Choroid plexus epithelial cell (primary cell): ENCODE results near the gene PIP4K2A.

Experiments
- DNase-seq: peaks from one replicate; pipeline ENCODE4 v3.0.0-alpha.2; 2010; ENCODE audit warnings: low read depth
- H3K4me3 ChIP-seq: 2 replicates; pipeline ENCODE4 v1.5.1; 2011; ENCODE audit warnings: low read depth, mild to moderate bottlenecking, control low read depth, low read length, moderate library complexity
- CTCF ChIP-seq: conservative IDR thresholded peaks from 2 replicates; pipeline ENCODE4 v1.5.1; 2011; ENCODE audit warnings: low read depth, mild to moderate bottlenecking, control low read depth, inconsistent platforms, low read length, moderate library complexity

PIP4K2A gene

GRCh38 chr10:22545643-22546042 lies 168.7 kb downstream of the PIP4K2A start:
- DNase-seq = no peak
- no peak overlapping the region for H3K4me3 ChIP-seq
- TF ChIP-seq CTCF = no peak

GRCh38 chr10:22544325-22545068 lies 169.9 kb downstream of the PIP4K2A start:
- no peak for TF ChIP-seq CTCF
- no peak for DNase-seq
- no peak overlapping the region for H3K4me3 ChIP-seq

DNA sequence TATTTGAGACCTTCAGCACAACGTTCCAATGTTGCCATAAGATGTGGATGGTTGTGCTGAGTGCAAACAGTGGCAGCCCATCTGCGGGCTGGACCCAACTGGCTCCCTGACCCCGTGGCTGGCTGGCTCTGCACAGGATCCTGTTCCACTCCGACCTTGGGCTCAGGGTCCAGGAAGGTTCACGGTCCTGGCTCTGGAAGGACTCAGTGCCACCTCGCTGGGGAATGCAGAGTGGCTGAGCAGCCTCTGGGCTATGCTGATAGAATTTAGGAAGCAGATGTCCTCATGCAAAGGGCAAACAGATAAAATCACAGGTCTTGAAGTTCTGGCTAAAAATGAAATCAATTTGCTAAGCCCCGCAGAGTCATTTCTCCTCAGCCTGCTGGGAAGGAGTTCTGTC lies 171.6 kb downstream of the PIP4K2A start:
- no peak for TF ChIP-seq CTCF
- H3K4me3 ChIP-seq = no peak overlapping the region
- DNase-seq = no peak

GRCh38 chr10:22541900-22542299 lies 172.5 kb downstream of the PIP4K2A start:
- TF ChIP-seq CTCF = no peak
- no peak for DNase-seq

GRCh38 chr10:22539579-22540298 lies 174.6 kb downstream of the PIP4K2A start:
- DNase-seq = no peak
- no peak for TF ChIP-seq CTCF
- H3K4me3 ChIP-seq = no peak overlapping the region

More at GRCh38 chr10:22541900-22542299, 172.5 kb downstream of the PIP4K2A start:
- no peak overlapping the region for H3K4me3 ChIP-seq

DNA sequence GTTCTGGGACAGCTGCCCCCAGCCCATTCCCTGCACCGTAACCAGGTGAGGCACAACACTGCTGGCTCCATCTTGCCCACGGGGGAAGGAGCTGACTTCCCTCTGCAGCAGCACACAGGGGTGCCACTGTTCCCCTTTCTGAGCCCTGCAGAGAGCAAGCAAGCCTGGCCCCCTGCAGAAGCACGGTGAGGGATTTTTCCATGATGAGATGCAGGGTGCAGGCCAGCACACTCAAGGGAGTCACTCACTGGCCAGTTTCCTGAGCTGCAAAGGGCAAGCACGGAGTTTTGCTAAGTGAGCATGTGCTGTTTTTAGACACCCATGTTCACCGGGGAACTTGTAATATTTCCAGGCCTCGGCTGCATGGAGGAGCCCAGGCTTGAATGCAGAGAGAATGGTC lies 176.6 kb downstream of the PIP4K2A start:
- DNase-seq = no peak
- no peak for TF ChIP-seq CTCF
- H3K4me3 ChIP-seq = no peak overlapping the region
